ENCODE measurements around the gene CCHCR1. TPM values are rescaled to one million over a fixed set of nuclear protein-coding genes. Genes with fewer than 3 reads are reported as not detected.

The CCHCR1 gene
- total RNA-seq, 1 experiment from 2014 or later, result 43.2 TPM

GRCh38 chr6:31179042-31179386, 21.4 kb upstream of the CCHCR1 start:
- Histone ChIP-seq H3K36me3 (ENCODE audit: control insufficient read depth, insufficient read depth, low read length) (no peaks in the 10 kb centered on the region), H3K9me3 (no peaks in the 10 kb centered on the region), H3K27me3 (replicated peaks; ENCODE audit: control insufficient read depth, insufficient read depth, low read length) (no peaks in the 10 kb centered on the region), H3K4me3 (ENCODE audit: low read depth, low read length) (no peak overlapping the region), H3K4me1 (no peaks in the 10 kb centered on the region)
- ChIA-PET POLR2A (no interaction called here), CTCF (no interaction called here)
- Mint-ChIP-seq H3K4me1 (ENCODE audit: low read depth, unreplicated experiment) (no peaks in the 10 kb centered on the region), H3K4me3 (ENCODE audit: unreplicated experiment) (no peak overlapping the region), H3K9me3 (ENCODE audit: unreplicated experiment) (no peaks in the 10 kb centered on the region), H3K27ac (ENCODE audit: unreplicated experiment) (no peak overlapping the region), H3K27me3 (ENCODE audit: insufficient read depth, unreplicated experiment) (no peaks in the 10 kb centered on the region), H3K36me3 (ENCODE audit: insufficient read depth, unreplicated experiment) (no peaks in the 10 kb centered on the region)
- intact Hi-C loops (cut with micrococcal nuclease; ENCODE audit: unreplicated experiment), result no loop called here
- no TSS peak for BruUV-seq (replicated peaks)
- DNase-seq, result no peak
- no peak for TF ChIP-seq CTCF (IDR thresholded peaks at IDR 0.05; ENCODE audit: insufficient read depth in 1 of 2, low read depth in 1 of 2, low read length in 1 of 2, severe bottlenecking in 1 of 2, unreplicated experiment in 1 of 2)

GRCh38 chr6:31178143-31179041, 20.8 kb upstream of the CCHCR1 start:
- intact Hi-C loops (cut with micrococcal nuclease; ENCODE audit: unreplicated experiment), result no loop called here
- H3K27ac Mint-ChIP-seq (ENCODE audit: unreplicated experiment), result no peak overlapping the region
- ChIA-PET POLR2A (no interaction called here), CTCF (no interaction called here)
- Histone ChIP-seq H3K36me3 (ENCODE audit: control insufficient read depth, insufficient read depth, low read length) (no peaks in the 10 kb centered on the region), H3K27me3 (replicated peaks; ENCODE audit: control insufficient read depth, insufficient read depth, low read length) (no peaks in the 10 kb centered on the region), H3K9me3 (no peaks in the 10 kb centered on the region), H3K4me1 (no peaks in the 10 kb centered on the region), H3K4me3 (ENCODE audit: low read depth, low read length) (no peak overlapping the region)
- TF ChIP-seq CTCF (IDR thresholded peaks at IDR 0.05; ENCODE audit: insufficient read depth in 1 of 2, low read depth in 1 of 2, low read length in 1 of 2, severe bottlenecking in 1 of 2, unreplicated experiment in 1 of 2), result no peak
- no peaks in the 10 kb centered on the region for H3K36me3 Mint-ChIP-seq (ENCODE audit: insufficient read depth, unreplicated experiment)
- no peaks in the 10 kb centered on the region for H3K9me3 Mint-ChIP-seq (ENCODE audit: unreplicated experiment)
- H3K4me3 Mint-ChIP-seq (ENCODE audit: unreplicated experiment), result no peak overlapping the region
- no peaks in the 10 kb centered on the region for H3K27me3 Mint-ChIP-seq (ENCODE audit: insufficient read depth, unreplicated experiment)
- DNase-seq, result no peak
- H3K4me1 Mint-ChIP-seq (ENCODE audit: low read depth, unreplicated experiment), result no peaks in the 10 kb centered on the region
- no TSS peak for BruUV-seq (replicated peaks)

DNA sequence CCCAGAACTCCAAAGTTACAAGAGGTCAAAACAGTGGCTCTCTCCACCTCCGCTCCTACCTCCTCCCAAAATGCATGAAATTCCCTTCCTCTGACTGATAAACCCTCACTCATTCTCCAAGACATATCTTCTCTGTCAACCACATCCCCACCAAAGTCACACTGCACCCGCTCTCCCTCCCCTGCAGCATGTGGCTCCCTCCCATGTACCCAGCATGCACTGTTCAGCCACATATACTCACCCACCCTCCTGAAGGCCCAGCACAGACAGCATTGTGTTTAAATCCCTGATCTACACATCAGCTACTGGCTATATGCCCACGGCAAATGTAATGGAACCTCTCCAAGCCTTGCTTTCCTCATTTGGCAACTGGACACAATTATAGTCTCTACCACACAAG, 18.4 kb upstream of the CCHCR1 start:
- Mint-ChIP-seq H3K9me3 (ENCODE audit: unreplicated experiment) (no peaks in the 10 kb centered on the region), H3K4me1 (ENCODE audit: low read depth, unreplicated experiment) (no peaks in the 10 kb centered on the region)
- POLR2A ChIA-PET, result no interaction called here

More for the DNA sequence above, 18.4 kb upstream of the CCHCR1 start:
- Histone ChIP-seq H3K4me1 (no peaks in the 10 kb centered on the region), H3K4me3 (ENCODE audit: low read depth, low read length) (no peak overlapping the region), H3K27me3 (replicated peaks; ENCODE audit: control insufficient read depth, insufficient read depth, low read length) (no peaks in the 10 kb centered on the region), H3K36me3 (ENCODE audit: control insufficient read depth, insufficient read depth, low read length) (no peaks in the 10 kb centered on the region), H3K9me3 (no peaks in the 10 kb centered on the region)
- CTCF ChIA-PET, result interaction anchor here (1.5 kb wide), 1 partner anchor 191 kb away, joined by 4 read pairs; no protein-coding TSS in a partner anchor
- TF ChIP-seq CTCF (IDR thresholded peaks at IDR 0.05; ENCODE audit: insufficient read depth in 1 of 2, low read depth in 1 of 2, low read length in 1 of 2, severe bottlenecking in 1 of 2, unreplicated experiment in 1 of 2), result no peak
- intact Hi-C loops (cut with micrococcal nuclease; ENCODE audit: unreplicated experiment), result no loop called here
- no peak for DNase-seq
- no TSS peak for BruUV-seq (replicated peaks)
- no peaks in the 10 kb centered on the region for H3K27me3 Mint-ChIP-seq (ENCODE audit: insufficient read depth, unreplicated experiment)
- H3K36me3 Mint-ChIP-seq (ENCODE audit: insufficient read depth, unreplicated experiment), result no peaks in the 10 kb centered on the region
- H3K4me3 Mint-ChIP-seq (ENCODE audit: unreplicated experiment), result no peak overlapping the region
- no peak overlapping the region for H3K27ac Mint-ChIP-seq (ENCODE audit: unreplicated experiment)
